GM18907 (cell line): ENCODE results near the gene SRRM2.

ENCODE experiments used
- ATAC-seq: cut with Tn5 transposase; IDR thresholded peaks from one replicate; pipeline ENCODE4 v1.9.1; 2021; ENCODE audit warnings: mild to moderate bottlenecking, moderate library complexity; ENCODE audit not compliant: unreplicated experiment

SRRM2 gene

DNA sequence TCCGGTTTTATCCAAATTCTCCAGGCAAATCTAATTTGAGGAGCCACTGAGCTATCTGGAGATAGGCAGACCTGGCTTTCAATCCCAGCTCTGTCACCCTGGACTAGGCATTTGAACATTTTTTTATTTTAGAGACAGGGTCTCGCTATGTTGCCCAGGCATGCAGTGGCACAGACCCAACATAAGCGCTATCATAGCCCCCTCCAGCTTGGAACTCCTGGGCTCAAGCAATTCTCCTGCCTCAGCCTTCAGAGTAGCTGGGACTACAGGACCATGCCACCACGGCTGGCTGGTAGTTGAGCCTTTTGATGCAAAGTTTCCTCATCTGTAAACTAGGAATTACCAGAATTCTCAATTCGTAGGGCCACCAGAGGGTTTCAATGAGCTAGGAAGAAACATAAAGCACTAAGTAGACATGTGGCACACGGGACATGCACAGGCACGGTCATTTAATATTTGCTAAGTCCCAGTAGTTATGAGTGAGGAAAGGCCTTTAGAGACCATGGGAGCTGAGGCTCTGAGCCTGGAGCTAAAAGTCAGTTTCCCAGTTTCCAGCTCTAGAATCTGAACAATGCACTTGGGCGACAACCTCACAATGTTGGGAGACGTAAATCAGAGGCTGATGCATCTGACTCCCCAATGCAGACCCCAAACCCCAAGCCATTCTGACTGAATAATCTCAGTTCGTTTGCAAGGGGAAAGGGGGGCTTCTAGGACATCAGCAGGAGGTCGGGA is 23.5 kb downstream of the SRRM2 start:
- ATAC-seq, result no peak

DNA sequence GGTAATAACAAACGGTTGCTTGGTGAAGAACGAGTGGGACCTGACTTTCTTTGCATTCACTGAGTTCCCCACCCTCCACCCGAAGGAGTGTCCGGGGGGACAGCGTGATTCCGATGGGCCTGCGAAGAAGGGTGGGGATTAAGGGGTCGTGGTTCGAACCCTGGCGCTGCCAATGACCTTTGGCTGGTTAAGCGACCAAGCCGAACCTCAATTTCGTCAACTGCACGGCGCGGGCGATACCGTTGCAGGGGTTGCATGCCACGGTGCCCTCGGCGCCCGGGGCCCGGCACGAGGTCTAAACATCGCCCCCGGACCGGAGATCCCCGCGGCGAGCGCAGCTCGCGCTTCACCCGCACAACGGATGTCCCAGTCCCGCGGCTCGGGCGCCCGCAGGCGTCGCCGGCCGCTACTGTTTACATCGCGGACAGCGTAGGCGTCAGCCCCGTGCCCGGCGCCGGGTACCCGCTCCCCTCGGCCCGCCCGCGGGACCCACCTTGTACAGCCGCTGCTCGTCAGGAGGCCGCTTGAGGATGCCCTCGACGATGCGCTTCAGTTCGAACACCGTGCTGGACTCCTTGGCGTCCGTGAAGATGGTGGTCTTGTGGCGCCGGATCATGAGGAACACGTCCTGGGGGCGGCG is 24.2 kb downstream of the SRRM2 start:
- peak; percentile 30 for ATAC-seq

DNA sequence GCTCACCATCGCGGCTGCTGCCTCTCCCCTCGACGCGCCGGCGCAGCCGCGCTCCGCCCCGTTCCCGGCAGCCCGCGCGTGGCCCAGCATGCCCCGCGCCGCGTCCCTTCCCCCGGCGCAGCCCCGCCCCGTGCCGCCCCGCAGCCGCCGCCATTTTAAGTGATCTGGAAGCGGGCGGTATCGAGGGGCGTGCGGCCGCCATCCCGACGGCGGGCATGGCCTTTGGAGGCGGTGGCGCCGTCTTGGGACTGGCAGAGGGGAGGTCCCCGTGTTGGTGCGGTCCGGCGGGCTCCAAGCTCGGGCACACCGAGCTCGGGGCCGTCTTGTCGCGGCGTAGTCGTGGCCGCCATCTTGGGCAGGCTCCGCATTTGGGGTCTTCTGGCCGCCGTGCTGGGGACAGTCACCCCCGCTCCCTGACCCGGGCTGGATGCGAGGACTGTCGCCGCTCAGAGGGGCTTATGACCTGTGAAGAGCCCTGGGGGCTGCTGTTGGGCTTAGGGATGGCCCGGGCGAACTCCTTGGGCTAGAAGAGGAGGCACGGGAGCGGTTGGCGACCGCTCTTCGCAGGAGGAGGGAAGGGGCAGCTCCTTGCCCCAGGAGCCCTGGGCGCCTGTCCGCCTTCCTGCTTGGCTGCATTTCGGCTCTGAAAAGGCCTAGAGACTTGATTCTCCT is 24.9 kb downstream of the SRRM2 start, which contains the start of gene ELOB:
TSS of gene ELOB (minus strand) at position 50 of the 672 bp plus-strand sequence. CDS start at position 9, 41 bp downstream.
- ATAC-seq, result peak; percentile 74

DNA sequence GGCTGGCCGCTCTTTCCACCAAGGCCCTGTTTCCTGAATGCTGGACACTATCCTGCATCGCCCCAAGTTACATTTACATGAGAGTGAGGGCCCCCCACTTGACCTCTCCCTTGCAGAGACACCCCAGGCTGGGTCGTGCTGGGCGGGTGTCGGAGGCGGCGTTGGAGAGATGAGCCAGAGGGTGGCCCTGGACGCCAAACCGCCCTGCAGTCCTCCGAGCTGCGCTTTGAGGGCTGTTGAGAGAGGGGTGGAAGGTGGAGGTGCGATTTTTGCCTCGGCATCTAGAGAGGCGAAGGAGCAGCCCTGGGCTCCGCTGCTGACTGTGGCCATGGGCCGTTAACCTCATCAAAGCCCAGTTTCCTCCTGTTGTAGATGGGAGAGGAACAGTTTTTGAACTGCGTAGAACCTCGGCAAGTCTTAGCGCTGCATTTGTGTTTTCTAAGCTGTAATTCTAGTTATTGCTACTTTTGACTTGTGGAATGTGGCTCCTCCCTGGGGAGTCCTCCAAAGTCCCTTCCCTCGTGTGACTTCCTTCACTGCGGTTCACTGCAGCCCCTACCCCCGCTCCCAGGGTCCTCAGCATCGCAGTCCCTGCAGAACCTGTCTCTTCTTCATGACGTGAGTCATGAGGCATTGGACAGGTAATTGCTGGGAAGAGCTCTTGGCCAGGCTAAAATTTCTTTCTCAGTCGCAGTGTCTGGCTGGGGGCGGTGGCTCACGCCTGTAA is 25.6 kb downstream of the SRRM2 start:
- ATAC-seq, result peak; percentile 6

DNA sequence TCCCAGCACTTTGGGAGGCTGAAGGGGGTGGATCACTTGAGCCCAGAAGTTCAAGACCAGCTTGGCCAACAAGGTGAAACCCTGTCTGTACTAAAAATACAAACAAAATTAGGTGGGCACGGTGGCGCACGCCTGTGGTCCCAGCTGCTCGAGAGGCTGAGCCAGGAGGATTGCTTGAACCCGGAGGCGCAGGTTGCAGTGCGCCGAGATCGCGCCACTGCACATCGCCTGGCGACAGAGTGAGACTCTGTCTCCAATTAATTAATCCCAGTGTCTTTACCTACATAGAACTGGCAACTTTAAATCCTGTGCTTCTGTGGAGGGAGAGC is 26.2 kb downstream of the SRRM2 start:
- no peak for ATAC-seq

GRCh38 chr16:2779151-2779920 is 26.9 kb downstream of the SRRM2 start:
- ATAC-seq, result no peak

- no peak for ATAC-seq
Observed at GRCh38 chr16:2779978-2780898, 27.8 kb downstream of the SRRM2 start.

- ATAC-seq, result no peak
Observed at GRCh38 chr16:2782583-2783351, 30.3 kb downstream of the SRRM2 start.

- ATAC-seq, result no peak
Observed at GRCh38 chr16:2783581-2784357, 31.3 kb downstream of the SRRM2 start.

- ATAC-seq, result no peak
Observed at GRCh38 chr16:2784358-2785100, 32.1 kb downstream of the SRRM2 start.

DNA sequence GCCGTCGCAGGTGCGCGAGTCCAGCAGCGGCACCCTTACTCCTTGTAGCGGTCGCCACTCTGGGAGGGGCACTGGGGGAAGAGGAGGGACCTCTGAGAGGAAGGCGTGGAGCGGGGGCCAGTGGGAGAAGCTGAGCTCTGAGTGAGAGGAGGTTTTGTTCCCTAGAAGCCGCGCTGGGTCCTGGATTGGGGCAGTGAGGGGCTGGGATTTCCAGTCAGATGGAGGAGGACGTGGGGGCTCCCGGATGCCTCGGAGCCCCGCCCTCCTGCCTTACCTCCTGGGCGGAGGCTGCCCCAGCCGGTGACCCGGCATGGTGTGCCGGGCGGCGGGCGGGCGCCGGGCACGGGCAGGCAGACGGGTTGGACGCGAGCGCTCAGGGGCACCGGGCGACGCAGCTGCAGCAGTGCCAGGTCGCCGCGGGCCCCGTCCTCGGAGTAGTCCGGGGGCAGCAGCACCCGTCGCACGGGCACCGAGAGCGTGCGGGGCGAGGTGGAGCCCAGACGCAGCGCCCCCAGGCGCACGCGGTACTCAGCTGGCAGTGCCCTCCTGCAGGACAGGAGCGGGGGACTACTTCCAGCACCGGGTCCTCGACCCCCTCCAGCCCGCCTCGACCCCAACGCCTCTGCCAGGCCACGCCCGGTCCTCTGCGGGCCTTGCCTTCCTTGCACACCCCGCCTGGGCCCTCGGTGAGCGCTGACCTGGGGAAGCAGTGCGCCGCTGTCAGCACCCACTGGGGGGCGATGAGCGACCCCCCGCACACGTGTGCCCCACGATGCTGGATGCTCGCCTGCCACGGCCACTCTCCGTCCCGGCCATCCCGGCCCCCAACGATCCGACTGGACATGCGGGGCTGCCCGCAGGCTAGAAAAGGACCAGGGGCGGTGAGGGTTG is 32.9 kb downstream of the SRRM2 start:
- ATAC-seq, result no peak

- no peak for ATAC-seq
Observed at GRCh38 chr16:2786061-2786825, 33.8 kb downstream of the SRRM2 start.

GRCh38 chr16:2786826-2787151 is 34.4 kb downstream of the SRRM2 start:
- ATAC-seq, result no peak

- ATAC-seq, result no peak
Observed at GRCh38 chr16:2787406-2787805, 35.0 kb downstream of the SRRM2 start, which contains the start of gene PRSS33. PRSS33 (minus strand) TSS chr16:2787560; CDS start chr16:2786547, 1,013 bp downstream.

GRCh38 chr16:2787961-2788360 is 35.5 kb downstream of the SRRM2 start:
- ATAC-seq, result no peak

GRCh38 chr16:2790631-2791030 is 38.2 kb downstream of the SRRM2 start:
- no peak for ATAC-seq
